Measurements from ENCODE around the gene BYSL. TPM values are rescaled to one million over a fixed set of nuclear protein-coding genes. Genes with fewer than 3 reads are reported as not detected.

The BYSL gene, protein sequence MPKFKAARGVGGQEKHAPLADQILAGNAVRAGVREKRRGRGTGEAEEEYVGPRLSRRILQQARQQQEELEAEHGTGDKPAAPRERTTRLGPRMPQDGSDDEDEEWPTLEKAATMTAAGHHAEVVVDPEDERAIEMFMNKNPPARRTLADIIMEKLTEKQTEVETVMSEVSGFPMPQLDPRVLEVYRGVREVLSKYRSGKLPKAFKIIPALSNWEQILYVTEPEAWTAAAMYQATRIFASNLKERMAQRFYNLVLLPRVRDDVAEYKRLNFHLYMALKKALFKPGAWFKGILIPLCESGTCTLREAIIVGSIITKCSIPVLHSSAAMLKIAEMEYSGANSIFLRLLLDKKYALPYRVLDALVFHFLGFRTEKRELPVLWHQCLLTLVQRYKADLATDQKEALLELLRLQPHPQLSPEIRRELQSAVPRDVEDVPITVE
- 45.0 and 58.0 TPM in 2 replicates for total RNA-seq (2022)
- percentile 79 among the genes with signal in this experiment for Bru-seq, nascent RNA
- BruChase-seq, experiment 1, labeled RNA remaining after a 6-hour chase: percentile 68 among the genes with signal in this experiment
- percentile 75 among the genes with signal in this experiment for BruChase-seq, experiment 2, labeled RNA remaining after a 2-hour chase
- long read RNA-seq, transcript BYSL-201 (7 exons, 2,029 nt): major isoform, 39 of 47 reads
- long read RNA-seq, partial matches to known transcripts: 2 of 47 reads
- long read RNA-seq, other reads (novel, unspliced or antisense): 5 of 47 reads

GRCh38 chr6:41920921-41921711, at the start of gene BYSL, which contains the start of gene MED20:
TSS of gene BYSL (plus strand) at chr6:41921499. CDS start at chr6:41921563, 64 bp downstream.
TSS of gene MED20 (minus strand) at chr6:41921139. CDS start at chr6:41921018, 121 bp downstream.
- TF ChIP-seq CTCF (IDR thresholded peaks at IDR 0.05; ENCODE audit: unreplicated experiment): peak; percentile 96
- peaks cover 41% of the 10 kb centered on the region for H3K4me1 Mint-ChIP-seq (ENCODE audit: insufficient read depth, unreplicated experiment)
- ChIA-PET CTCF (interaction anchor here (0.6 to 5.2 kb wide), 33 partner anchors 9 to 356 kb away, joined by 3 to 74 read pairs (median 4); partner anchors contain the start of genes CCND3, MRPS10, TAF8 and TOMM6), POLR2A (interaction anchor here (0.5 to 5.4 kb wide), 38 partner anchors 11 to 1016 kb away, joined by 3 to 157 read pairs (median 4); partner anchors contain the start of genes C6orf132, CCND3, MRPS10 and RPL7L1)
- intact Hi-C loops (cut with micrococcal nuclease): loop anchor here (1.0 to 5.0 kb wide), 5 partner anchors 15 to 134 kb away; partner anchors contain the start of gene TOMM6
- H3K4me3 Mint-ChIP-seq (ENCODE audit: unreplicated experiment): peak within 1 kb of the TSS; percentile 99
- BruUV-seq (replicated peaks): no TSS peak
- peak within 1 kb of the TSS; percentile 100 for H3K27ac Mint-ChIP-seq (ENCODE audit: low read depth, unreplicated experiment)
- H3K27me3 Mint-ChIP-seq (ENCODE audit: insufficient read depth, unreplicated experiment): no peaks in the 10 kb centered on the region
- H3K36me3 Mint-ChIP-seq (ENCODE audit: insufficient read depth, unreplicated experiment): peaks cover 49% of the 10 kb centered on the region
- DNase-seq (ENCODE audit: unreplicated experiment): peak; percentile 96
- H3K9me3 Mint-ChIP-seq (ENCODE audit: unreplicated experiment): no peaks in the 10 kb centered on the region

- no TSS peak for BruUV-seq (replicated peaks)
- no peak for TF ChIP-seq CTCF (IDR thresholded peaks at IDR 0.05; ENCODE audit: unreplicated experiment)
- Mint-ChIP-seq H3K27ac (ENCODE audit: low read depth, unreplicated experiment) (no peak overlapping the region), H3K4me1 (ENCODE audit: insufficient read depth, unreplicated experiment) (no peaks in the 10 kb centered on the region), H3K36me3 (ENCODE audit: insufficient read depth, unreplicated experiment) (no peaks in the 10 kb centered on the region), H3K27me3 (ENCODE audit: insufficient read depth, unreplicated experiment) (no peaks in the 10 kb centered on the region), H3K4me3 (ENCODE audit: unreplicated experiment) (no peak overlapping the region), H3K9me3 (ENCODE audit: unreplicated experiment) (no peaks in the 10 kb centered on the region)
- intact Hi-C loops (cut with micrococcal nuclease): no loop called here
- POLR2A ChIA-PET: no interaction called here
- CTCF ChIA-PET: interaction anchor here (0.8 to 1.2 kb wide), 2 partner anchors 13 to 24 kb away, joined by 3 to 4 read pairs; no protein-coding TSS in a partner anchor
- DNase-seq (ENCODE audit: unreplicated experiment): no peak
Measured at GRCh38 chr6:41871691-41872090, 49.6 kb upstream of the BYSL start.

- Mint-ChIP-seq H3K4me3 (ENCODE audit: unreplicated experiment) (no peak overlapping the region), H3K9me3 (ENCODE audit: unreplicated experiment) (no peaks in the 10 kb centered on the region), H3K27ac (ENCODE audit: low read depth, unreplicated experiment) (no peak overlapping the region), H3K36me3 (ENCODE audit: insufficient read depth, unreplicated experiment) (no peaks in the 10 kb centered on the region), H3K27me3 (ENCODE audit: insufficient read depth, unreplicated experiment) (no peaks in the 10 kb centered on the region), H3K4me1 (ENCODE audit: insufficient read depth, unreplicated experiment) (no peaks in the 10 kb centered on the region)
- intact Hi-C loops (cut with micrococcal nuclease): no loop called here
- CTCF ChIA-PET: interaction anchor here (1.2 kb wide), 1 partner anchor 14 kb away, joined by 3 read pairs; no protein-coding TSS in a partner anchor
- BruUV-seq (replicated peaks): no TSS peak
- POLR2A ChIA-PET: no interaction called here
- DNase-seq (ENCODE audit: unreplicated experiment): no peak
- TF ChIP-seq CTCF (IDR thresholded peaks at IDR 0.05; ENCODE audit: unreplicated experiment): no peak
Measured at GRCh38 chr6:41872147-41872546, 49.2 kb upstream of the BYSL start.

All from MCF 10A (cell line).